Measurements from ENCODE around the gene ABHD4. TPM values are rescaled to one million over a fixed set of nuclear protein-coding genes. Genes with fewer than 3 reads are reported as not detected.

ABHD4 gene
- total RNA-seq, 4 donors from 2014 or later, result 16.1 to 42.4 (median 31.9) TPM

- Histone ChIP-seq H3K27ac (no peak overlapping the region), H3K9me3 (no peaks in the 10 kb centered on the region), H3K27me3 (no peaks in the 10 kb centered on the region), H3K4me1 (no peaks in the 10 kb centered on the region), H3K4me3 (no peak overlapping the region), H3K36me3 (no peaks in the 10 kb centered on the region)
- DNase-seq (ENCODE audit: low spot score in 2 of 2), result no peak
- TF ChIP-seq CTCF (IDR thresholded peaks at IDR 0.05) (no peak), EP300 (IDR thresholded peaks at IDR 0.05) (no peak), POLR2A (IDR thresholded peaks at IDR 0.05) (no peak)
- 72 to 85% methylated on average over 2 of the region's 2 CpGs for WGBS, 2 donors
These were observed 53.5 kb downstream of the ABHD4 start for GRCh38 chr14:22651586-22651985.

- 10 to 12% methylated on average over 4 of the region's 4 CpGs for WGBS, 2 donors
- no peak overlapping the region for H3K27ac ChIP-seq
- H3K9me3 ChIP-seq, result no peaks in the 10 kb centered on the region
- TF ChIP-seq EP300 (IDR thresholded peaks at IDR 0.05) (no peak), POLR2A (IDR thresholded peaks at IDR 0.05) (no peak), CTCF (IDR thresholded peaks at IDR 0.05) (peak; percentile 57 to 78 (median 70))
- no peaks in the 10 kb centered on the region for H3K27me3 ChIP-seq
- H3K4me1 ChIP-seq, result no peaks in the 10 kb centered on the region
- H3K4me3 ChIP-seq, result no peak overlapping the region
- H3K36me3 ChIP-seq, result no peaks in the 10 kb centered on the region
- DNase-seq (ENCODE audit: low spot score in 2 of 2), result peak; percentile 23 to 76
These were observed 55.0 kb downstream of the ABHD4 start for GRCh38 chr14:22653012-22653621.

GRCh38 chr14:22656226-22656625 lies 58.1 kb downstream of the ABHD4 start:
- no peak overlapping the region for H3K27ac ChIP-seq
- H3K4me1 ChIP-seq, result no peaks in the 10 kb centered on the region
- no peaks in the 10 kb centered on the region for H3K9me3 ChIP-seq
- no peaks in the 10 kb centered on the region for H3K36me3 ChIP-seq
- WGBS, 2 donors, result 69 to 83% methylated on average over 2 of the region's 2 CpGs
- no peak for TF ChIP-seq POLR2A (IDR thresholded peaks at IDR 0.05)
- TF ChIP-seq EP300 (IDR thresholded peaks at IDR 0.05), result no peak
- TF ChIP-seq CTCF (IDR thresholded peaks at IDR 0.05), result no peak
- no peaks in the 10 kb centered on the region for H3K27me3 ChIP-seq
- no peak for DNase-seq (ENCODE audit: low spot score in 2 of 2)
- no peak overlapping the region for H3K4me3 ChIP-seq

GRCh38 chr14:22656945-22657731 lies 59.0 kb downstream of the ABHD4 start:
- H3K4me1 ChIP-seq, result no peaks in the 10 kb centered on the region
- 43 to 61% methylated on average over 7 to 8 of the region's 8 CpGs for WGBS, 2 donors
- no peak overlapping the region for H3K27ac ChIP-seq
- no peaks in the 10 kb centered on the region for H3K9me3 ChIP-seq
- TF ChIP-seq POLR2A (IDR thresholded peaks at IDR 0.05), result no peak
- no peak for TF ChIP-seq CTCF (IDR thresholded peaks at IDR 0.05)
- TF ChIP-seq EP300 (IDR thresholded peaks at IDR 0.05), result no peak
- DNase-seq (ENCODE audit: low spot score in 2 of 2), result no peak
- no peaks in the 10 kb centered on the region for H3K27me3 ChIP-seq
- no peak overlapping the region for H3K4me3 ChIP-seq
- no peaks in the 10 kb centered on the region for H3K36me3 ChIP-seq

- H3K36me3 ChIP-seq, result no peaks in the 10 kb centered on the region
- DNase-seq (ENCODE audit: low spot score in 2 of 2), result no peak
- H3K27me3 ChIP-seq, result no peaks in the 10 kb centered on the region
- peak in 1 of 5 experiments; percentile 13 for TF ChIP-seq CTCF (IDR thresholded peaks at IDR 0.05)
- no peak for TF ChIP-seq EP300 (IDR thresholded peaks at IDR 0.05)
- no peak overlapping the region for H3K4me3 ChIP-seq
- no peaks in the 10 kb centered on the region for H3K4me1 ChIP-seq
- no peak overlapping the region for H3K27ac ChIP-seq
- H3K9me3 ChIP-seq, result no peaks in the 10 kb centered on the region
- WGBS, 2 donors, result 91 to 100% methylated on average over 1 of the region's 1 CpG
These were observed 59.8 kb downstream of the ABHD4 start for GRCh38 chr14:22657861-22658260.
